ENCODE data around the gene KIAA0753.

GRCh38 chr17:6530324-6530920, 110.1 kb downstream of the KIAA0753 start:
- TF ChIP-seq, protein P1, sequence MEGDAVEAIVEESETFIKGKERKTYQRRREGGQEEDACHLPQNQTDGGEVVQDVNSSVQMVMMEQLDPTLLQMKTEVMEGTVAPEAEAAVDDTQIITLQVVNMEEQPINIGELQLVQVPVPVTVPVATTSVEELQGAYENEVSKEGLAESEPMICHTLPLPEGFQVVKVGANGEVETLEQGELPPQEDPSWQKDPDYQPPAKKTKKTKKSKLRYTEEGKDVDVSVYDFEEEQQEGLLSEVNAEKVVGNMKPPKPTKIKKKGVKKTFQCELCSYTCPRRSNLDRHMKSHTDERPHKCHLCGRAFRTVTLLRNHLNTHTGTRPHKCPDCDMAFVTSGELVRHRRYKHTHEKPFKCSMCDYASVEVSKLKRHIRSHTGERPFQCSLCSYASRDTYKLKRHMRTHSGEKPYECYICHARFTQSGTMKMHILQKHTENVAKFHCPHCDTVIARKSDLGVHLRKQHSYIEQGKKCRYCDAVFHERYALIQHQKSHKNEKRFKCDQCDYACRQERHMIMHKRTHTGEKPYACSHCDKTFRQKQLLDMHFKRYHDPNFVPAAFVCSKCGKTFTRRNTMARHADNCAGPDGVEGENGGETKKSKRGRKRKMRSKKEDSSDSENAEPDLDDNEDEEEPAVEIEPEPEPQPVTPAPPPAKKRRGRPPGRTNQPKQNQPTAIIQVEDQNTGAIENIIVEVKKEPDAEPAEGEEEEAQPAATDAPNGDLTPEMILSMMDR (IDR thresholded peaks at IDR 0.05; ENCODE audit: insufficient read depth, low read length, poor library complexity, severe bottlenecking) = no peak
- TF ChIP-seq EZH2phosphoT487 (conservative IDR thresholded peaks at IDR 0.05; ENCODE audit: low read length) = no peak
